CD4-positive, alpha-beta T cell treated with Interferon gamma for 1 hour (primary cell): Measurements from ENCODE around the gene IFIT2.
"Not testable (repeated sequence)": the region's sequence is repeated elsewhere in the genome, so short reads cannot be mapped to it uniquely, and the experiment has no call there.

Source experiments
- DNase-seq: peaks from one replicate; pipeline ENCODE4 v3.0.0-alpha.2; 2020

IFIT2 gene

GRCh38 chr10:89343089-89343767 is 41.4 kb downstream of the IFIT2 start:
- DNase-seq = no peak

- no peak for DNase-seq
These were observed 42.3 kb downstream of the IFIT2 start for GRCh38 chr10:89344156-89344555.

DNA sequence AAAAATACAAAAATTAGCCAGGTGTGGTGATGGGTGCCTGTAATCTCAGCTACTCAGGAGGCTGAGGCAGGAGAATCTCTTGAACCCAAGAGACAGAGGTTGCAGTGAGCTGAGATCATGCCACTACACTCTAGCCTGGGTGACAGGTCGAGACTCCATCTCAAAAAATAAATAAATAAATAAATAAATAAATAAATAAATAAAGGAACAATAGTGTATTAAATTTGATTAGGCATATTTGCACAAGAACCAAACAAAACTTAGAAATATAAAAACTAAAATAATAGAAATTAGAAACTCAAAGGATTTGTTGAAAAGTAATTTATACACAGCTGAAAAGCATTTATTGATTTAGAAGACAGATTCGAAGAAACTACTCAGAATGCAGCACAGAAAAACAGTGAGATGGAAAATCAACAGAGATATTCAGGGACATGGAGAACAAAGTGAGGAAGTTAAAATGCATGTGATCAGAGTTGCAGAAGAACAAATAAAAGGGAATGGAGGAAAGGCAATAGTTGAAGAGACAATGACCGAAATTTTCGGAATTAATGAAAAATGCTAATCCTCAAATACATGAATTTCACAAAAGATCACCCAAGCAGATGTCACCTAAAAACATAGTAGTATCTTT is 43.6 kb downstream of the IFIT2 start:
- no peak for DNase-seq

DNA sequence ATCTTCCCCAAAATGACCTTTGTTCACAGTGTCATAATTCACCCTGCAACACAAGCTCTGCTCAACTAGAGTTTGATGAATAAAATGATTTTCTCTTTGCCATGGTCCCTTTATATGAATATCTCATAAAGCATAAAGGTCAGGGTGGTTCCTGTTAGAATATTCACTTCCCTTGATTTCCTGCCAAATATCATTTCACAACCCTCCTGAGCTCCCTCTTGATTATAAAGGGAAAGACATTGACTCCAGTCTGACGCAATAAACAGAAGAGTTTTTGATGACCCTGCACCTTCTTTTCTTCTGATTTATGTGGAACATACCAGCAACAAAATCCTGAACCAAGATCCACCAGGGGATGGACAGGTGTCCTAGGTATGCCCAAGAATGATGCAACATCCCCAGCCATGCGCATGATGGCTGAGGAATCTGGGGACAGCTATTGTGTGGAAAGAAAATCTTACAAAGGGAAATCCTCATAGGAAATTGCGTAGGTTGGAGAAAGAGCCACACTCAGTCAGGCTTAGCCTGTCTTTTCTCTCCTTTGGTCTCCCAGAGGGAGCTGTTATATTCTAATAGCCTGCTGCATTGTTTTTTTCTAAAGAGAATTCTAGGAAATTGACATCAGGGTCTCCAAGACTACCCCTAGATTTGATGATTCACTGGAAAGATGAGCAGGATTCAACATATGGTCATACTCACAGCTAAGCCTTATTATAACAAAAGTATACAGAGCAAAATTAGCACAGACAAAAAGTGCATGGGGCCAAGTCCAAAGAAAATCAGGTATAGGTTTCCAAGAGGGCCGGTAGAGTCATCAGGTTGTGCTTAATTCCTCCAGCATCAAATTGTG is 44.8 kb downstream of the IFIT2 start:
- no peak for DNase-seq

DNA sequence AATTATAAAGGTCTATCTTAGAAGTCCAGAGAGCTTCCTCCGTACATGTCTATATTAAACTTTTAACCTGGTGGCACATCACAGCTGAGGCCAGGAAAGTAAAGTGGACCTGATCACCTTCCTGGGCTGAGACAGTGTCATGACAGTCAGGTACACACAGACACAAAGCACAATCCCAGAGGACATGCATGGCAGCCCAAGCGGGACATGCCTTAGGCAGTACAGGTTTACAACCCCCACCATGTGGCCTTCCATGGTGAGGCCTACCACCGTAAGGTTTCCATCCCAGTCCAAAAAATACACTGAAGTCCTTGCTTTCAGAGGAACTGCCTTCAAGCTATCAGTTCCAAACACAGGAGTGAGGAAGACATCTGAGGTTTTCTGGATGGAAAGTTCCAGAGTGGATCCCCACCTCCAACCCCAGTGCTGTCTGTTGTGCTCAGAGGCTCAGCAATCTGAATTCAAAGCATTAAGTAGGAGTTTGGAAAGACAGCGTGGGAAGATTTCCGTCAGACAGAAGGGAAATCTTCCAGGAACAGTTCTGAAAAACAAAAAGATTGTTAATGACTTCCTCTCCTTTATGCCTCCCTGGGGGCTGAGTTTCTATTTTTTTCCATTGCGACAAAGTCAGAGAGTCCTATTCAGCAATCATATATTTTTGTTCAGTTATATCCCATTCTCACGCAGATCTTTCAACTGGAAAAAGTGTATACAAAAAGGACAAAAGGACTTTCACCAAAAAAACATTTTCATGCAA is 46.0 kb downstream of the IFIT2 start:
- DNase-seq = no peak

GRCh38 chr10:89348481-89348880 is 46.6 kb downstream of the IFIT2 start:
- no peak for DNase-seq

- no peak for DNase-seq
These were observed 47.1 kb downstream of the IFIT2 start for GRCh38 chr10:89348975-89349374.

- not testable (repeated sequence) for DNase-seq
These were observed 48.9 kb downstream of the IFIT2 start for GRCh38 chr10:89350631-89351315.

DNA sequence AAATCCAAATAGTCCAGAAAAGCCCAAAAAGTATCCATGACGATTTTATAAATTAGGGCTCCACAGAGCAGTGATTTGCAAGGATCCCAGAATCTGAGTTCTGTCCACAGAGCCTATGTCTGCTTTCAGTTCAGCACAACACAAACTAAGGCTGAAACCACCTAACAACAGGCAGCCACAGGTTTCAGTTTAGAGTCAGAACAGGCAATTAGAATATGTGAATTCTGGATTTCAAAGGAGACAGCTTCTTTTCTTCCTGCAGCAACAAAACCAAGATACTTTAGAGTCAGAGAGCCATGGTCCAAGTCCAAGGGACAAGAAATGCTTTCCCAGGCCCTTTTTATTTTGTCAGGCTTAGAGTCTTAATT is 49.5 kb downstream of the IFIT2 start:
- DNase-seq = no peak

DNA sequence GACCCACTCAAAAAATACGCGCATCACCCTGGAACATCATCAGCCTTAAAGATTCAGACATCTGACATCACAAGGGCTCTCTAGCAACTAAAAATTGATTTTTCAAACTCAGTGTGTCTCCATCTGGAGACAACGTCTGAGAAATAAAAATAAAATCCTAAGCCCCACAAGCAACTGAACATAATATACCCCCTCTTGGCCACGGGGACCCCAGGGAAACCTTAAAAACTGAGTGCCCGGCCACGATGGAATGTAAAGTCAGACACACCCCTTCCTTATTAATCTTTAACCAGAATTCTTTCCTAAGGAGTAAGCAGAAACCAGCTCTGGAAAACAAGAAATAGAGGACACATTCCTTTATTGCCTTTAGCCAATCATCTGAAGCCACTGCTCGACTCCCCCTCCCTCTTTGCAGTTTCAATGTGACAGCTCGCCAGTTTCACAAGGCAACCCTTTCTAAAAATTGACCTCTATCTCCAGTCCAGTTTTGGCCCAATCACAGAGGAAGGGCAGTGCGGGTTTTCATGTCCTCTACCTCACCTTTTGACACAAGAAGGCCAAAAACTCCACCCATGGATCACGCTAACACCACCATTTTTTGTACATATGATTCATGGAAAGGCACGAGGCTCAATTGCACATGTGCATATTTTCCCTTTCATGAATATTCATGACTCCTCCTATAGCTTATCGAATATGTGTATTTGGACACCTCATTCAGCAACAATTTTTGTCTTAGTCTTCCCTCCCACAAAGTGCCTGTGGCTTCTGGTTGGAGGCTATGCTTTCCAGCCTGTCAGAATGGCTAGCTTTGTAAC is 50.1 kb downstream of the IFIT2 start:
- no peak for DNase-seq

DNA sequence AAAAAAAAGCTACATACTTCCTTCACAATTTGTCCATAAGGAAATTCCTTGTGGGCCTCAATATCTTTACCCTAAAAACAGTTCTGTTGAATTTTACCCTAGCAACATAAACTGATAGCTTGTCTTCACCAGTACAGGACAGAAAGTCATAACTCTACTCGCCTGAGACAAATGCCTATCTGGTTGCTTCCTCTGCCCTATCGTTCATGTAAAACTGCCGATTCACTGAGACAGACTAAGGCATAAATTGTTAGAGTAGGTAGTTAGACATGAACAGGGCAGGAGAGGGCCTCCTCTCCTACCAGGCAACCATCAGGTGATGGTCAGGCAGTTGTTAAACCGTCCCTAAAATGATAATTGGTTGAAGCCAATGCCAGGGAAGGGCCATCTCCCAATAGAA is 51.0 kb downstream of the IFIT2 start:
- no peak for DNase-seq

GRCh38 chr10:89355394-89355931 is 53.6 kb downstream of the IFIT2 start:
- DNase-seq = no peak

DNA sequence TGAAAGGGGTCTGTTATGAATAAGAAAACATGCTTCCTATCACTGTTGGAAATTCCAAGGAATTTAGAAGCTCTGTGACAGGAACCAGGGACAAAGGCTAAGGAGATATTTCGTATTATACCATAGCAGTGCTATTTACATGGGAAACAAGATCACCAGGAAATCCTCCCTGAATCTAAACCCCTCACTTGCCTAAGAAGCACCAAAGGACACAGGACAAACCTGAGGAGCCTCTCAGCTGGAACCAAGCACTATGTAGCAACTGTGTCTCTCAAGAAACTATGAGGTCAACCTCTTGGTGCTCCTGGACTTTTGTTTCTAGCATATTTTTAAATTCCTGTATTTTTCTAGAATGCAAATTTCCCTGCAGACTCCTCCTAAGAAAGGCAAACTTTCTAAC is 55.2 kb downstream of the IFIT2 start:
- DNase-seq = no peak

GRCh38 chr10:89357975-89358374 is 56.1 kb downstream of the IFIT2 start:
- DNase-seq = no peak
